Measurements from ENCODE around the gene PLCB1.
"Not testable (repeated sequence)": the region's sequence is repeated elsewhere in the genome, so short reads cannot be mapped to it uniquely, and the experiment has no call there.

The PLCB1 gene

GRCh38 chr20:8788275-8788674 lies 656.2 kb downstream of the PLCB1 start:
- DNase-seq (ENCODE audit: low read depth): no peak

GRCh38 chr20:8788831-8789230 lies 656.8 kb downstream of the PLCB1 start:
- no peak for DNase-seq (ENCODE audit: low read depth)

GRCh38 chr20:8790442-8791074 lies 658.5 kb downstream of the PLCB1 start:
- DNase-seq (ENCODE audit: low read depth): peak; percentile 36

- no peak for DNase-seq (ENCODE audit: low read depth)
Observed at GRCh38 chr20:8795404-8795803, 663.3 kb downstream of the PLCB1 start.

GRCh38 chr20:8796088-8796660 lies 664.1 kb downstream of the PLCB1 start:
- DNase-seq (ENCODE audit: low read depth): peak; percentile 58

- DNase-seq (ENCODE audit: low read depth): peak; percentile 31
Observed at GRCh38 chr20:8798505-8798904, 666.4 kb downstream of the PLCB1 start.

- DNase-seq (ENCODE audit: low read depth): no peak
Observed at GRCh38 chr20:8800089-8800488, 668.0 kb downstream of the PLCB1 start.

- no peak for DNase-seq (ENCODE audit: low read depth)
Observed at GRCh38 chr20:8801686-8802085, 669.6 kb downstream of the PLCB1 start.

- no peak for DNase-seq (ENCODE audit: low read depth)
Observed at GRCh38 chr20:8803065-8803464, 671.0 kb downstream of the PLCB1 start.

GRCh38 chr20:8803941-8804340 lies 671.9 kb downstream of the PLCB1 start:
- DNase-seq (ENCODE audit: low read depth): peak; percentile 32

- no peak for DNase-seq (ENCODE audit: low read depth)
Observed at GRCh38 chr20:8805737-8806442, 673.8 kb downstream of the PLCB1 start.

GRCh38 chr20:8807480-8808201 lies 675.6 kb downstream of the PLCB1 start:
- DNase-seq (ENCODE audit: low read depth): peak; percentile 7

- DNase-seq (ENCODE audit: low read depth): no peak
Observed at GRCh38 chr20:8808202-8808535, 676.1 kb downstream of the PLCB1 start.

GRCh38 chr20:8809107-8809953 lies 677.3 kb downstream of the PLCB1 start:
- no peak for DNase-seq (ENCODE audit: low read depth)

GRCh38 chr20:8811801-8812594 lies 679.9 kb downstream of the PLCB1 start:
- no peak for DNase-seq (ENCODE audit: low read depth)

GRCh38 chr20:8812817-8813216 lies 680.8 kb downstream of the PLCB1 start:
- DNase-seq (ENCODE audit: low read depth): no peak

- no peak for DNase-seq (ENCODE audit: low read depth)
Observed at GRCh38 chr20:8815208-8815607, 683.1 kb downstream of the PLCB1 start.

GRCh38 chr20:8829256-8829655 lies 697.2 kb downstream of the PLCB1 start:
- no peak for DNase-seq (ENCODE audit: low read depth)

GRCh38 chr20:8834294-8834693 lies 702.2 kb downstream of the PLCB1 start:
- not testable (repeated sequence) for DNase-seq (ENCODE audit: low read depth)

GRCh38 chr20:8834851-8835250 lies 702.8 kb downstream of the PLCB1 start:
- no peak for DNase-seq (ENCODE audit: low read depth)

- DNase-seq (ENCODE audit: low read depth): peak; percentile 53
Observed at GRCh38 chr20:8837396-8837795, 705.3 kb downstream of the PLCB1 start.
